Endothelial cell of umbilical vein (primary cell): ENCODE measurements around the gene SEC62. TPM values are rescaled to one million over a fixed set of nuclear protein-coding genes. Genes with fewer than 3 reads are reported as not detected.

Experiments used
- BruUV-seq: library from RNA; stranded (reverse); fragments of 400-500 nt; replicated peaks from 2 replicates; lab custom pipeline; 2021; lab: Mats Ljungman, UMichigan
- CTCF ChIA-PET: fragments of 300-600, 350-600 bp; sonication (Branson Sonifier 250); formaldehyde crosslinking; loops from one replicate; lab custom pipeline; 2021; ENCODE audit warnings: antibody characterized with exemption, inconsistent platforms; lab: Charles Lee
- POLR2A ChIA-PET: fragments of 300-600, 350-600 bp; sonication (Branson Sonifier 250); formaldehyde crosslinking; loops from one replicate; lab custom pipeline; 2021; ENCODE audit warnings: antibody characterized with exemption, inconsistent platforms; lab: Charles Lee
- DNase-seq: peaks from one replicate; pipeline ENCODE4 v3.0.0-alpha.2; 2011; ENCODE audit warnings: low read depth, low spot score
- FAIRE-seq: peaks from 2 replicates; lab custom pipeline; 2011; peaks lifted over from hg19 to GRCh38; lab: Jason Lieb, UNC
- H2AFZ ChIP-seq: 2 replicates; pipeline ENCODE4 v1.6.0; 2012; ENCODE audit warnings: low read depth, low read length, control low read depth, inconsistent platforms
- H3K27ac ChIP-seq: 2 replicates; pipeline ENCODE4 v1.5.1; 2011; ENCODE audit warnings: low read depth, mild to moderate bottlenecking, control low read depth, low read length, moderate library complexity; ENCODE audit not compliant: insufficient read depth
- H3K27me3 ChIP-seq, 2 experiments: 2 replicates each; pipeline versions ENCODE4 v1.6.0 to v1.6.1; 2011; ENCODE audit warnings: low read length in 2 of 2, mixed read lengths in 1 of 2; ENCODE audit not compliant: control insufficient read depth in 2 of 2, insufficient read depth in 2 of 2
- H3K36me3 ChIP-seq, 2 experiments: 2 replicates in 1 of 2; 3 replicates in 1 of 2; pipeline ENCODE4 v1.5.1; 2011; ENCODE audit warnings: low read length in 2 of 2, mild to moderate bottlenecking in 1 of 2, moderate library complexity in 1 of 2; ENCODE audit not compliant: control insufficient read depth in 2 of 2, insufficient read depth in 2 of 2; ENCODE audit errors: extremely low read depth in 1 of 2
- H3K4me1 ChIP-seq: 3 replicates; pipeline ENCODE4 v1.5.1; 2011; ENCODE audit warnings: mild to moderate bottlenecking, low read length; ENCODE audit not compliant: control insufficient read depth, insufficient read depth; ENCODE audit errors: extremely low read depth
- H3K4me2 ChIP-seq: 2 replicates; pipeline ENCODE4 v1.6.1; 2011; ENCODE audit warnings: low read length, control low read depth, mixed read lengths; ENCODE audit not compliant: insufficient read depth
- H3K4me3 ChIP-seq, 3 experiments: fragments of 200-600 bp in 1 of 3; sonication (generic), shearing (Covaris generic) in 1 of 3; replicated peaks in 1 of 3; 2 replicates each; pipeline ENCODE4 v1.5.1; 2011 to 2016; ENCODE audit warnings: control low read depth in 3 of 3, low read length in 3 of 3, mild to moderate bottlenecking in 2 of 3, inconsistent platforms in 1 of 3, low read depth in 1 of 3, moderate library complexity in 1 of 3; ENCODE audit not compliant: insufficient read depth in 1 of 3
- H3K79me2 ChIP-seq: 2 replicates; pipeline ENCODE4 v1.6.0; 2012; ENCODE audit warnings: low read length, inconsistent platforms; ENCODE audit not compliant: control insufficient read depth, insufficient read depth
- H3K9ac ChIP-seq: replicated peaks from 2 replicates; pipeline ENCODE3; 2011; ENCODE audit warnings: low read length, control low read depth; ENCODE audit not compliant: insufficient read depth; ENCODE audit errors: extremely low read depth
- H3K9me1 ChIP-seq: replicated peaks from 3 replicates; pipeline ENCODE4 v1.6.0; 2011; ENCODE audit warnings: mild to moderate bottlenecking, low read length; ENCODE audit not compliant: control insufficient read depth, insufficient read depth; ENCODE audit errors: extremely low read depth
- H3K9me3 ChIP-seq: replicated peaks from 2 replicates; pipeline ENCODE4 v1.5.1; 2012; ENCODE audit warnings: low read length, inconsistent platforms; ENCODE audit not compliant: control insufficient read depth, insufficient read depth
- H4K20me1 ChIP-seq: replicated peaks from 2 replicates; pipeline ENCODE3; 2011; ENCODE audit warnings: mild to moderate bottlenecking, low read length; ENCODE audit not compliant: control insufficient read depth, insufficient read depth; ENCODE audit errors: extremely low read depth
- EZH2 ChIP-seq: IDR thresholded peaks from 2 replicates; pipeline ENCODE4 v1.6.1; 2012; ENCODE audit warnings: borderline replicate concordance, low read depth, mild to moderate bottlenecking, moderate library complexity, low read length, inconsistent platforms; ENCODE audit not compliant: severe bottlenecking
- FOS ChIP-seq: IDR thresholded peaks from 2 replicates; pipeline ENCODE4 v1.6.1; 2011; ENCODE audit warnings: mild to moderate bottlenecking, low read length, moderate library complexity, borderline replicate concordance; ENCODE audit not compliant: insufficient read depth
- GATA2 ChIP-seq: IDR thresholded peaks from 2 replicates; pipeline ENCODE4 v1.7.0; 2011; ENCODE audit warnings: low read depth, mild to moderate bottlenecking, moderate library complexity, mixed read lengths, low read length; ENCODE audit not compliant: insufficient read length, insufficient read depth
- JUN ChIP-seq: IDR thresholded peaks from 2 replicates; pipeline ENCODE4 v1.6.1; 2011; ENCODE audit warnings: borderline replicate concordance, low read depth; ENCODE audit not compliant: insufficient read length, insufficient read depth
- MYC ChIP-seq: IDR thresholded peaks from one replicate; pipeline ENCODE4 v1.6.1; 2011; ENCODE audit warnings: mild to moderate bottlenecking, low read depth, low read length
- POLR2A ChIP-seq: IDR thresholded peaks from 2 replicates; pipeline ENCODE4 v1.6.1; 2012; ENCODE audit warnings: low read depth, mild to moderate bottlenecking, control low read depth, low read length
- POLR2AphosphoS5 ChIP-seq: IDR thresholded peaks from 2 replicates; pipeline ENCODE4 v1.6.1; 2012; ENCODE audit warnings: low read depth, mild to moderate bottlenecking, control low read depth, low read length, moderate library complexity; ENCODE audit not compliant: insufficient read depth
- dilution Hi-C: fragments of 300-500 bp; cut with MboI; formaldehyde crosslinking; loops from one replicate; pipeline ENCODE4 v1.15.0; 2019; ENCODE audit warnings: low sequenced_read_pairs; ENCODE audit not compliant: extremely low pct_ligation_motif_present
- intact Hi-C: fragments of 100-400 bp; cut with micrococcal nuclease; formaldehyde crosslinking; loops from one replicate; pipeline ENCODE4 v1.10.0; 2022
- polyA plus RNA-seq, 4 experiments: library from polyadenylated mRNA; depleted of rRNA in 3 of 4; stranded (reverse) in 3 of 4; unstranded in 1 of 4; fragments of >200 nt; gene quantifications; 2 replicates each; pipeline versions ENCODE4 v1.2.1 to v1.2.3, GENCODE V29; 2011 to 2012; ENCODE audit warnings: missing spikeins in 1 of 4
- total RNA-seq: library from RNA; stranded (reverse); gene quantifications from 2 replicates; pipeline ENCODE4 v1.2.3, GENCODE V29; 2021
- TF ChIP-seq, protein P1 (sequence below), 2 donors: IDR thresholded peaks; 1 replicate in 1 of 2; 2 replicates in 1 of 2; pipeline ENCODE4 v1.5.1; 2011; ENCODE audit warnings: low read length in 2 of 2, mild to moderate bottlenecking in 2 of 2, moderate library complexity in 2 of 2, control low read depth in 1 of 2, inconsistent platforms in 1 of 2, low read depth in 1 of 2; ENCODE audit not compliant: insufficient read depth in 1 of 2; ENCODE audit errors: extremely low read depth in 1 of 2
- TF ChIP-seq, protein P2 (sequence below): IDR thresholded peaks from 2 replicates; pipeline ENCODE4 v1.6.1; 2011; ENCODE audit not compliant: insufficient read depth, insufficient read length

Gene SEC62
- total and polyA plus RNA-seq, 2 donors (not counting 3 experiments of a cell fraction or from before 2014, with no cell fraction given): 90.7 to 90.8 TPM

DNA sequence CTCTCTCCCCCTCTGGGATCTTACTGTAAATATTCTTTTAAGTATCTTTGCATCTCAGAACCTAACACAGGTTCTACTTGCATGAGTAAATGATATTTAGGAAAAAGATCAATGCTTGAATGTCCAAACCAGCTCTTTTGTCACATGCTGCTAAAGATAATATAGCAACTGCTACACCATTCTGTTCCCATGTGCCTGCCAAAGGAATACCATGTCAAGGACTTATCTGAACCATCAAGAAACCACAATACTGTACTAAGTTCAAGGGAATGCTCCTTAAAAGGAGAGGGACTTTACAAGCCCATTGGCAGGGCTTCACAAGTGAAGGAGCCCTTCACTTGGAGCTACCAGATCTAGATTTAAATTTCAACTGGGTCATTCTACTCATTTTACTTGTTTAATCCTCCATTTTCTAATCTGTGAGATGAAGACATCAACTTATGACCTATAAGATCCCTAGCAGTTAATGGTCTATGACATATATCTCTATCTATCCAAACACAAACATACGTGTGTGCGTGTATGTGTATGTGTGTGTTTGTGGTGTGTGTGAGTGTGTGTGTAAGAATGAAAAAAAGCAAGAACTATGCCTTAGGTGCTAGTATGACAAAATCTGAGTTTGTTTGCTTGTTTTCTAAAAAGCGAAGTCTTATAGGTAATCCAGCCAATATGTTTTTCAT is 13.0 kb upstream of the SEC62 start:
- CTCF ChIA-PET: interaction anchor here (1.6 kb wide), 1 partner anchor 12 kb away, joined by 5 read pairs; the partner anchor contains the start of gene SEC62

More for the DNA sequence above, 13.0 kb upstream of the SEC62 start:
- Histone ChIP-seq H3K36me3 (no peaks in the 10 kb centered on the region), H3K9me3 (no peaks in the 10 kb centered on the region), H3K9me1 (no peaks in the 10 kb centered on the region), H3K27ac (no peak overlapping the region), H3K79me2 (no peaks in the 10 kb centered on the region), H3K4me3 (no peak overlapping the region), H3K4me2 (no peak overlapping the region), H4K20me1 (no peaks in the 10 kb centered on the region), H3K27me3 (peaks cover 25 to 28% of the 10 kb centered on the region in 2 experiments), H2AFZ (no peak overlapping the region), H3K4me1 (no peaks in the 10 kb centered on the region), H3K9ac (no peak overlapping the region)
- no TSS peak for BruUV-seq
- POLR2A ChIA-PET: no interaction called here
- intact Hi-C loops (no loop called here), dilution Hi-C loops (no loop called here)
- TF ChIP-seq MYC (no peak), POLR2A (no peak), JUN (no peak), FOS (no peak), GATA2 (no peak), EZH2 (no peak), POLR2AphosphoS5 (no peak)
- TF ChIP-seq, protein P1, sequence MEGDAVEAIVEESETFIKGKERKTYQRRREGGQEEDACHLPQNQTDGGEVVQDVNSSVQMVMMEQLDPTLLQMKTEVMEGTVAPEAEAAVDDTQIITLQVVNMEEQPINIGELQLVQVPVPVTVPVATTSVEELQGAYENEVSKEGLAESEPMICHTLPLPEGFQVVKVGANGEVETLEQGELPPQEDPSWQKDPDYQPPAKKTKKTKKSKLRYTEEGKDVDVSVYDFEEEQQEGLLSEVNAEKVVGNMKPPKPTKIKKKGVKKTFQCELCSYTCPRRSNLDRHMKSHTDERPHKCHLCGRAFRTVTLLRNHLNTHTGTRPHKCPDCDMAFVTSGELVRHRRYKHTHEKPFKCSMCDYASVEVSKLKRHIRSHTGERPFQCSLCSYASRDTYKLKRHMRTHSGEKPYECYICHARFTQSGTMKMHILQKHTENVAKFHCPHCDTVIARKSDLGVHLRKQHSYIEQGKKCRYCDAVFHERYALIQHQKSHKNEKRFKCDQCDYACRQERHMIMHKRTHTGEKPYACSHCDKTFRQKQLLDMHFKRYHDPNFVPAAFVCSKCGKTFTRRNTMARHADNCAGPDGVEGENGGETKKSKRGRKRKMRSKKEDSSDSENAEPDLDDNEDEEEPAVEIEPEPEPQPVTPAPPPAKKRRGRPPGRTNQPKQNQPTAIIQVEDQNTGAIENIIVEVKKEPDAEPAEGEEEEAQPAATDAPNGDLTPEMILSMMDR (IDR thresholded peaks at IDR 0.05; ENCODE audit: extremely low read depth in 1 of 2, insufficient read depth in 1 of 2, low read depth in 1 of 2, low read length in 2 of 2): no peak
- TF ChIP-seq, protein P2, sequence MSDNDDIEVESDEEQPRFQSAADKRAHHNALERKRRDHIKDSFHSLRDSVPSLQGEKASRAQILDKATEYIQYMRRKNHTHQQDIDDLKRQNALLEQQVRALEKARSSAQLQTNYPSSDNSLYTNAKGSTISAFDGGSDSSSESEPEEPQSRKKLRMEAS: no peak
- no peak for DNase-seq
- FAIRE-seq: no peak
